NB4 (cell line): ENCODE results near the gene KHDC1.
"Not testable (repeated sequence)": the region's sequence is repeated elsewhere in the genome, so short reads cannot be mapped to it uniquely, and the experiment has no call there.

ENCODE experiments used
- DNase-seq: peaks from one replicate; pipeline ENCODE4 v3.0.0; 2010; ENCODE audit warnings: low read depth
- H3K4me3 ChIP-seq: one replicate; pipeline ENCODE4 v1.5.1; 2011; ENCODE audit warnings: mild to moderate bottlenecking, low read depth, low read length, moderate library complexity
- MYC ChIP-seq: IDR thresholded peaks from 2 replicates; pipeline ENCODE4 v1.6.1; 2011; ENCODE audit warnings: low read depth, low read length
- POLR2A ChIP-seq: IDR thresholded peaks from 2 replicates; pipeline ENCODE4 v1.6.1; 2011; ENCODE audit warnings: mild to moderate bottlenecking; ENCODE audit not compliant: insufficient read length; ENCODE audit errors: extremely low read depth
- TF ChIP-seq, protein P1 (sequence below): IDR thresholded peaks from 2 replicates; pipeline ENCODE4 v1.6.1; 2011; ENCODE audit warnings: low read depth, low read length
- TF ChIP-seq, protein P2 (sequence below): IDR thresholded peaks from one replicate; pipeline ENCODE4 v1.5.1; 2012; ENCODE audit warnings: low read depth, low read length

The KHDC1 gene

DNA sequence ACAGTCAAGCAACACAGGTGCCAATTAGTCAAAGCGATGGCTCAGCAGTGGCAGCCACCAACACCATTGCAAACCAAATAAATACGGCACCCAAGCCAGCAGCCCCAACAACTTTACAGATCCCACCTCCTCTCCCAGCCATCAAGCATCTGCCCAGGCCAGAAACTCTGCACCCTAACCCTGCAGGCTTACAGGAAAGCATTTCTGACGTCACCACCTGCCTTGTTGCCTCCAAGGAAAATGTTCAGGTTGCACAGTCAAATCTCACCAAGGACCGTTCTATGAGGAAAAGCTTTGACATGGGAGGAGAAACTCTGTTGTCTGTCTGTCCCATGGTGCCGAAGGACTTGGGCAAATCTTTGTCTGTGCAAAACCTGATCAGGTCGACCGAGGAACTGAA is 68.3 kb downstream of the KHDC1 start:
- no peak overlapping the region for H3K4me3 ChIP-seq
- TF ChIP-seq MYC (no peak), POLR2A (no peak)
- TF ChIP-seq, protein P1, sequence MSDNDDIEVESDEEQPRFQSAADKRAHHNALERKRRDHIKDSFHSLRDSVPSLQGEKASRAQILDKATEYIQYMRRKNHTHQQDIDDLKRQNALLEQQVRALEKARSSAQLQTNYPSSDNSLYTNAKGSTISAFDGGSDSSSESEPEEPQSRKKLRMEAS = no peak
- TF ChIP-seq, protein P2, sequence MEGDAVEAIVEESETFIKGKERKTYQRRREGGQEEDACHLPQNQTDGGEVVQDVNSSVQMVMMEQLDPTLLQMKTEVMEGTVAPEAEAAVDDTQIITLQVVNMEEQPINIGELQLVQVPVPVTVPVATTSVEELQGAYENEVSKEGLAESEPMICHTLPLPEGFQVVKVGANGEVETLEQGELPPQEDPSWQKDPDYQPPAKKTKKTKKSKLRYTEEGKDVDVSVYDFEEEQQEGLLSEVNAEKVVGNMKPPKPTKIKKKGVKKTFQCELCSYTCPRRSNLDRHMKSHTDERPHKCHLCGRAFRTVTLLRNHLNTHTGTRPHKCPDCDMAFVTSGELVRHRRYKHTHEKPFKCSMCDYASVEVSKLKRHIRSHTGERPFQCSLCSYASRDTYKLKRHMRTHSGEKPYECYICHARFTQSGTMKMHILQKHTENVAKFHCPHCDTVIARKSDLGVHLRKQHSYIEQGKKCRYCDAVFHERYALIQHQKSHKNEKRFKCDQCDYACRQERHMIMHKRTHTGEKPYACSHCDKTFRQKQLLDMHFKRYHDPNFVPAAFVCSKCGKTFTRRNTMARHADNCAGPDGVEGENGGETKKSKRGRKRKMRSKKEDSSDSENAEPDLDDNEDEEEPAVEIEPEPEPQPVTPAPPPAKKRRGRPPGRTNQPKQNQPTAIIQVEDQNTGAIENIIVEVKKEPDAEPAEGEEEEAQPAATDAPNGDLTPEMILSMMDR = no peak
- DNase-seq = no peak

DNA sequence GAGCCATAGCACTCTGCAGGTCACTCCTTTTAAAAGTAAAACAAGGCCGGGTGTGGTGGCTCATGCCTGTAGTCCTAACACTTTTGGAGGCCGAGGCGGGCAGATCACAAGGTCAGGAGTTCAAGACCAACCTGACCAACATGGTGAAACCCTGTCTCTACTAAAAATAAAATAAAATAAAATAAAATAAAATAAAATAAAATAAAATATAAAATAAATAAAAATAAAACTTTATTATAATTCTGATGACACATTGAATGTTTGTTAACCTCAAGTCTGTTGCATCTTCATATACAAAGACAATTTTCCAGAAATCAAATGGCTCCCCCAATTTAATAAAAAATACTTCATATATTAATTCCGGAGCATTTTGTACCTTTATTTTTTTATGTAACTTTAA is 69.7 kb downstream of the KHDC1 start:
- DNase-seq, H3K4me3 ChIP-seq: not testable (repeated sequence)
